Measurements from ENCODE around the gene PRR3. TPM values are rescaled to one million over a fixed set of nuclear protein-coding genes. Genes with fewer than 3 reads are reported as not detected.

The PRR3 gene
- total and polyA plus RNA-seq, 9 of the 15 experiments (the other 6 are each of a cell fraction or from before 2014, with no cell fraction given): 23.5 to 59.6 (median 28.8) TPM

- TF ChIP-seq PBX2 (CRISPR knock-in tag; IDR thresholded peaks at IDR 0.05; ENCODE audit: low read depth): no peak
- no peak for TF ChIP-seq PBX2 (tag; conservative IDR thresholded peaks at IDR 0.05; ENCODE audit: low read depth)
- no peak for TF ChIP-seq ARID2 (IDR thresholded peaks at IDR 0.05)
- peak; percentile 81 for TF ChIP-seq ATF1 (CRISPR knock-in tag; IDR thresholded peaks at IDR 0.05)
- TF ChIP-seq ATF1 (tag; IDR thresholded peaks at IDR 0.05): peak; percentile 99
- no peak for TF ChIP-seq SMARCB1 (IDR thresholded peaks at IDR 0.05; ENCODE audit: insufficient read length, low read depth)
- TF ChIP-seq CCNT2 (IDR thresholded peaks at IDR 0.05; ENCODE audit: borderline replicate concordance, extremely low read depth, insufficient read length, low read depth, low read length): peak; percentile 52
- TF ChIP-seq ZSCAN32 (CRISPR knock-in tag; IDR thresholded peaks at IDR 0.05): 0 out of 2 replicates have a peak, but pooled peaks have one; percentile 8
- no peak for TF ChIP-seq ZBTB34 (CRISPR knock-in tag; IDR thresholded peaks at IDR 0.05)
- TF ChIP-seq SUPT5H (IDR thresholded peaks at IDR 0.05): peak; percentile 77
- TF ChIP-seq NONO (IDR thresholded peaks at IDR 0.05; ENCODE audit: low read depth in 2 of 2, low read length in 1 of 2): peak in 1 of 2 experiments; percentile 98; a peak in 2 of 4 replicates
- peak; percentile 98 for TF ChIP-seq CREM (IDR thresholded peaks at IDR 0.05; ENCODE audit: low read depth)
- TF ChIP-seq ZNF318 (IDR thresholded peaks at IDR 0.05; ENCODE audit: borderline replicate concordance in 1 of 2, low read depth in 1 of 2): 0 out of 4 replicates have a peak, but pooled peaks of 1 of the 2 experiments have one; percentile 52
- peak in 1 of 2 experiments; percentile 28; a peak in 1 of 4 replicates for TF ChIP-seq TBL1XR1 (IDR thresholded peaks at IDR 0.05; ENCODE audit: low read length in 2 of 2)
These were observed 809 bp upstream of the PRR3 start, which contains the start of gene GNL1 (continued) for GRCh38 chr6:30556066-30556905.
